Kasumi-1 (cell line): ENCODE measurements around the gene ZNF793.

Source experiments
- DNase-seq, 2 experiments: peaks; one replicate each; lab custom pipeline; 2025; lab: John Stamatoyannopoulos, UW

Gene ZNF793

DNA sequence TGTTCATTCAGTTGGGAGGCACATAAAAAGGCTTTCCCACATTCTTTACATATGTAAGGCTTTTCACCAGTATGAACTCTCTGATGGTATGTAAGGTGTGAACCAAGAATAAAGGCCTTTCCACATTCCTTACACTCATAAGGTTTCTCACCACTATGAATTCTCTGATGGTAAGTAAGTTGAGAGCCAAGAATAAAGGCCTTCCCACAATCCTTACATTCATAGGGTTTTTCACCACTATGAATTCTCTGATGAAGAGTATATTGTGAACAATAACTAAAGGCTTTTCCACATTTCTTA is 58.6 kb downstream of the ZNF793 start:
- DNase-seq: no peak

- DNase-seq: no peak
Measured at GRCh38 chr19:37572203-37572602, 65.5 kb downstream of the ZNF793 start.

- no peak for DNase-seq
Measured at GRCh38 chr19:37583340-37583739, 76.6 kb downstream of the ZNF793 start.
